HepG2 (cell line): Measurements from ENCODE around the gene WDR20. TPM values are rescaled to one million over a fixed set of nuclear protein-coding genes. Genes with fewer than 3 reads are reported as not detected.

ENCODE experiments used
- ATAC-seq: fragments of 200-7000 bp; cut with Tn5 transposase; 3 replicates; pipeline ENCODE4 v1.9.1; 2020; ENCODE audit warnings: mild to moderate bottlenecking, moderate library complexity
- BruUV-seq: library from RNA; stranded (reverse); fragments of 400-500 nt; replicated peaks from 2 replicates; lab custom pipeline; 2021; lab: Mats Ljungman, UMichigan
- CTCF ChIA-PET: fragments of 300-600 bp; formaldehyde crosslinking; extraction: SDS; loops from one replicate; lab custom pipeline; 2021; ENCODE audit warnings: low total read pairs, inconsistent platforms, low intra/inter-chr PET ratio; lab: Yijun Ruan, JAX
- POLR2A ChIA-PET: fragments of 350-600 bp; sonication (Branson Sonifier 250); formaldehyde crosslinking; loops from one replicate; lab custom pipeline; 2020; ENCODE audit warnings: antibody characterized with exemption, inconsistent platforms; lab: Yijun Ruan, JAX
- DNase-seq: peaks from one replicate; pipeline ENCODE4 v3.0.0-alpha.2; 2015; ENCODE audit warnings: low spot score
- FAIRE-seq: peaks from 3 replicates; lab custom pipeline; 2011; peaks lifted over from hg19 to GRCh38; lab: Jason Lieb, UNC
- H2AFZ ChIP-seq: one replicate; pipeline ENCODE4 v1.6.1; 2011; ENCODE audit warnings: low read length, inconsistent platforms
- H3K27ac ChIP-seq: fragments of 300-600 bp; 3 replicates; pipeline ENCODE4 v1.8.0; 2011; ENCODE audit warnings: mixed run types, mild to moderate bottlenecking, mixed read lengths, low read length, inconsistent platforms; ENCODE audit not compliant: insufficient read depth; ENCODE audit errors: extremely low read length
- H3K27me3 ChIP-seq, 2 experiments: fragments of 200-600 bp in 1 of 2; 2 replicates in 1 of 2; 3 replicates in 1 of 2; pipeline versions ENCODE4 v1.6.0 to v1.8.0; 2011; ENCODE audit warnings: low read length in 2 of 2, mild to moderate bottlenecking in 2 of 2, moderate library complexity in 2 of 2, inconsistent platforms in 1 of 2; ENCODE audit not compliant: insufficient read depth in 2 of 2, control insufficient read depth in 1 of 2
- H3K36me3 ChIP-seq, 2 experiments: fragments of 200-600 bp in 1 of 2; replicated peaks in 1 of 2; 2 replicates in 1 of 2; 3 replicates in 1 of 2; pipeline versions ENCODE4 v1.5.1 to v1.8.0; 2011; ENCODE audit warnings: low read length in 2 of 2, inconsistent platforms in 1 of 2; ENCODE audit not compliant: insufficient read depth in 2 of 2, control insufficient read depth in 1 of 2
- H3K4me1 ChIP-seq: 2 replicates; pipeline ENCODE4 v1.5.1; 2012; ENCODE audit warnings: low read length, inconsistent platforms; ENCODE audit not compliant: insufficient read depth
- H3K4me2 ChIP-seq: 2 replicates; pipeline ENCODE4 v1.6.0; 2011; ENCODE audit warnings: low read depth, low read length, inconsistent platforms
- H3K4me3 ChIP-seq, 3 experiments: fragments of 200-600 bp in 1 of 3; sonication (generic), shearing (Covaris generic) in 1 of 3; replicated peaks in 1 of 3; 2 replicates each; pipeline ENCODE4 v1.5.1; 2011 to 2016; ENCODE audit warnings: low read length in 3 of 3, inconsistent platforms in 2 of 3, low read depth in 2 of 3, mild to moderate bottlenecking in 2 of 3, control low read depth in 1 of 3, mixed read lengths in 1 of 3; ENCODE audit not compliant: insufficient read depth in 1 of 3
- H3K79me2 ChIP-seq: one replicate; pipeline ENCODE4 v1.6.1; 2011; ENCODE audit warnings: low read length, inconsistent platforms; ENCODE audit not compliant: insufficient read depth
- H3K9ac ChIP-seq: 2 replicates; pipeline ENCODE4 v1.6.0; 2011; ENCODE audit warnings: mild to moderate bottlenecking, low read depth, low read length, inconsistent platforms; ENCODE audit not compliant: insufficient read depth
- H3K9me3 ChIP-seq: 2 replicates; pipeline ENCODE4 v1.5.1; 2012; ENCODE audit warnings: mild to moderate bottlenecking, low read length
- H4K20me1 ChIP-seq: 2 replicates; pipeline ENCODE4 v1.6.0; 2011; ENCODE audit warnings: inconsistent platforms, mild to moderate bottlenecking, low read length, moderate library complexity; ENCODE audit not compliant: insufficient read depth
- HNRNPH1 ChIP-seq: fragments of 200-400 bp; formaldehyde crosslinking; optimal IDR thresholded peaks from 2 replicates; pipeline ENCODE3; 2017; ENCODE audit warnings: mild to moderate bottlenecking, low read depth, low read length
- PATZ1 ChIP-seq: sonication (generic); formaldehyde crosslinking; IDR thresholded peaks from 2 replicates; pipeline ENCODE4 v1.4.0; 2020; ENCODE audit warnings: missing genetic modification reagents
- WGBS: methylation state at CpG from one replicate; pipeline ENCODE4 v1.1.6; 2017; ENCODE audit warnings: low lambda C conversion rate; 5-methylcytosine and 5-hydroxymethylcytosine counted together
- in situ Hi-C: cut with HindIII; loops from 2 replicates; pipeline ENCODE4 v1.10.0; 2017; ENCODE audit warnings: low pct_unique_long_range_greater_than_20kb; ENCODE audit not compliant: extremely low pct_ligation_motif_present
- intact Hi-C: fragments of 100-400 bp; cut with micrococcal nuclease; formaldehyde crosslinking; loops from one replicate; pipeline ENCODE4 v1.10.0; 2022; ENCODE audit not compliant: unreplicated experiment
- polyA plus RNA-seq, 8 experiments: library from polyadenylated mRNA; depleted of rRNA in 3 of 8; stranded (reverse) in 7 of 8; unstranded in 1 of 8; fragments of >200 nt; fragmentation: Illumina TruSeq in 4 of 8; extraction: Trizol in 4 of 8; gene quantifications; 2 replicates each; pipeline versions ENCODE4 v1.2.1 to v1.2.3, GENCODE V29; 2011 to 2016; ENCODE audit warnings: low read depth in 4 of 8, missing spikeins in 1 of 8, mixed read lengths in 1 of 8; ENCODE audit not compliant: insufficient read depth in 1 of 8
- total RNA-seq, 5 experiments: library from RNA; depleted of rRNA; stranded (reverse); fragments of >200 nt; fragmentation: Illumina TruSeq; extraction: Trizol; gene quantifications; 2 replicates each; pipeline ENCODE4 v1.2.3, GENCODE V29; 2016; ENCODE audit warnings: low read depth in 1 of 5
- TF ChIP-seq, protein P1 (sequence below), 2 experiments: sonication (generic) in 1 of 2; formaldehyde crosslinking in 1 of 2; IDR thresholded peaks; 2 replicates each; pipeline versions ENCODE4 v1.6.1 to v1.9.0; 2014 to 2022; ENCODE audit warnings: antibody characterized with exemption in 1 of 2, borderline replicate concordance in 1 of 2, inconsistent platforms in 1 of 2, low read depth in 1 of 2, missing genetic modification reagents in 1 of 2

WDR20 gene
- total and polyA plus RNA-seq, 2 of the 13 experiments (the other 11 are each of a cell fraction or from before 2014, with no cell fraction given), result 10.4 to 23.2 TPM

DNA sequence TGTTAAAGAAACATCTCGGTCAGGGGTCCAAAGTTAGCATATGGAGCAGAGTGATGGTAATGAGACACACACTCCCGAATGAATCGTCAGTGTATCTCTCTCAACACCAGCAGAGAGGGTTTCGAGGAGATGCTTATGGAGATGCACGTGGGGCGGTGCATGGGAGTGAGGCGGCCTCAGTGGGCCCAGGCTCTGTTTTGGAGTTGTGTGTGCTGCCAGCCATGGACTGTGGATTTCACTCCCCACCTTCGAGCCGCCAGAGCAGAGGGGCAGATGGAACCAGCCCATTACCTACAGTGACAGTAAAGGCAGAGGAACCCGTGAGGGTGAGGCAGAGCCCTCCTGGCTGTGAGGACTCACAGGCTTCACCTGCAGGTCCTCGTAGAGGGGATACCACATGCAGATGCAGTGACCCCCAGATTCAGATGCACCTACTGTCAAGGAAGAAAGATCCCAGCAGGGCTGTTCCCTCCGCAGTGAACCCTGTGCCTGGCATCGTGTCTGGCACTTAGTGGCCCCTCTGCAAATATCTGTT, 68.2 kb downstream of the WDR20 start:
- intact Hi-C loops, result loop anchor here (5.0 kb wide), 2 partner anchors 66 to 111 kb away; no protein-coding TSS in a partner anchor
- Histone ChIP-seq H2AFZ (no peak overlapping the region), H3K79me2 (peaks cover 5% of the 10 kb centered on the region), H3K27ac (no peak overlapping the region), H4K20me1 (no peaks in the 10 kb centered on the region), H3K4me3 (no peak overlapping the region), H3K9me3 (no peaks in the 10 kb centered on the region), H3K36me3 (peaks cover 19 to 51% of the 10 kb centered on the region in 2 experiments), H3K4me2 (no peak overlapping the region), H3K27me3 (no peaks in the 10 kb centered on the region), H3K4me1 (no peaks in the 10 kb centered on the region), H3K9ac (no peak overlapping the region)
- TF ChIP-seq HNRNPH1 (no peak), PATZ1 (CRISPR knock-in tag) (no peak)
- TF ChIP-seq, protein P1, sequence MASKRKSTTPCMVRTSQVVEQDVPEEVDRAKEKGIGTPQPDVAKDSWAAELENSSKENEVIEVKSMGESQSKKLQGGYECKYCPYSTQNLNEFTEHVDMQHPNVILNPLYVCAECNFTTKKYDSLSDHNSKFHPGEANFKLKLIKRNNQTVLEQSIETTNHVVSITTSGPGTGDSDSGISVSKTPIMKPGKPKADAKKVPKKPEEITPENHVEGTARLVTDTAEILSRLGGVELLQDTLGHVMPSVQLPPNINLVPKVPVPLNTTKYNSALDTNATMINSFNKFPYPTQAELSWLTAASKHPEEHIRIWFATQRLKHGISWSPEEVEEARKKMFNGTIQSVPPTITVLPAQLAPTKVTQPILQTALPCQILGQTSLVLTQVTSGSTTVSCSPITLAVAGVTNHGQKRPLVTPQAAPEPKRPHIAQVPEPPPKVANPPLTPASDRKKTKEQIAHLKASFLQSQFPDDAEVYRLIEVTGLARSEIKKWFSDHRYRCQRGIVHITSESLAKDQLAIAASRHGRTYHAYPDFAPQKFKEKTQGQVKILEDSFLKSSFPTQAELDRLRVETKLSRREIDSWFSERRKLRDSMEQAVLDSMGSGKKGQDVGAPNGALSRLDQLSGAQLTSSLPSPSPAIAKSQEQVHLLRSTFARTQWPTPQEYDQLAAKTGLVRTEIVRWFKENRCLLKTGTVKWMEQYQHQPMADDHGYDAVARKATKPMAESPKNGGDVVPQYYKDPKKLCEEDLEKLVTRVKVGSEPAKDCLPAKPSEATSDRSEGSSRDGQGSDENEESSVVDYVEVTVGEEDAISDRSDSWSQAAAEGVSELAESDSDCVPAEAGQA (IDR thresholded peaks at IDR 0.05; ENCODE audit: low read depth), result no peak
- TF ChIP-seq, protein P1 (CRISPR knock-in tag; IDR thresholded peaks at IDR 0.05; ENCODE audit: borderline replicate concordance), result no peak
- WGBS, result 98% methylated on average over 9 of the region's 13 CpGs
- ATAC-seq (no peak), DNase-seq (no peak), FAIRE-seq (no peak)
- ChIA-PET CTCF (no interaction called here), POLR2A (no interaction called here)
- in situ Hi-C loops, result no loop called here
- BruUV-seq, result no TSS peak
